Stomach (tissue), 4 donors: ENCODE measurements around the gene ZGRF1.

Experiments
- POLR2A ChIP-seq, 4 donors: fragments of 450-650 bp; IDR thresholded peaks; one replicate each; pipeline ENCODE4 v1.6.1; 2016; ENCODE audit warnings: antibody characterized with exemption in 4 of 4, control low read depth in 2 of 4, mild to moderate bottlenecking in 1 of 4, moderate library complexity in 1 of 4
- TF ChIP-seq, protein P1 (sequence below), 7 experiments: fragments of 450-650 bp in 4 of 7; fragments of 200-600 bp in 3 of 7; sonication (generic) in 3 of 7; IDR thresholded peaks; one replicate each; pipeline ENCODE4 v1.5.1; 2016 to 2019; ENCODE audit warnings: antibody characterized with exemption in 7 of 7, control low read depth in 2 of 7, mild to moderate bottlenecking in 1 of 7

- TF ChIP-seq POLR2A (IDR thresholded peaks at IDR 0.05), result no peak
- TF ChIP-seq, protein P1, sequence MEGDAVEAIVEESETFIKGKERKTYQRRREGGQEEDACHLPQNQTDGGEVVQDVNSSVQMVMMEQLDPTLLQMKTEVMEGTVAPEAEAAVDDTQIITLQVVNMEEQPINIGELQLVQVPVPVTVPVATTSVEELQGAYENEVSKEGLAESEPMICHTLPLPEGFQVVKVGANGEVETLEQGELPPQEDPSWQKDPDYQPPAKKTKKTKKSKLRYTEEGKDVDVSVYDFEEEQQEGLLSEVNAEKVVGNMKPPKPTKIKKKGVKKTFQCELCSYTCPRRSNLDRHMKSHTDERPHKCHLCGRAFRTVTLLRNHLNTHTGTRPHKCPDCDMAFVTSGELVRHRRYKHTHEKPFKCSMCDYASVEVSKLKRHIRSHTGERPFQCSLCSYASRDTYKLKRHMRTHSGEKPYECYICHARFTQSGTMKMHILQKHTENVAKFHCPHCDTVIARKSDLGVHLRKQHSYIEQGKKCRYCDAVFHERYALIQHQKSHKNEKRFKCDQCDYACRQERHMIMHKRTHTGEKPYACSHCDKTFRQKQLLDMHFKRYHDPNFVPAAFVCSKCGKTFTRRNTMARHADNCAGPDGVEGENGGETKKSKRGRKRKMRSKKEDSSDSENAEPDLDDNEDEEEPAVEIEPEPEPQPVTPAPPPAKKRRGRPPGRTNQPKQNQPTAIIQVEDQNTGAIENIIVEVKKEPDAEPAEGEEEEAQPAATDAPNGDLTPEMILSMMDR (IDR thresholded peaks at IDR 0.05), result no peak
Observed at GRCh38 chr4:112593438-112594133, 43.1 kb downstream of the ZGRF1 start.
